Endothelial cell of umbilical vein (primary cell): ENCODE data around the gene TAT.

Source experiments
- FOS ChIP-seq: IDR thresholded peaks from 2 replicates; pipeline ENCODE4 v1.6.1; 2011; ENCODE audit warnings: mild to moderate bottlenecking, low read length, moderate library complexity, borderline replicate concordance; ENCODE audit not compliant: insufficient read depth
- POLR2A ChIP-seq: IDR thresholded peaks from 2 replicates; pipeline ENCODE4 v1.6.1; 2012; ENCODE audit warnings: low read depth, mild to moderate bottlenecking, control low read depth, low read length
- POLR2AphosphoS5 ChIP-seq: IDR thresholded peaks from 2 replicates; pipeline ENCODE4 v1.6.1; 2012; ENCODE audit warnings: low read depth, mild to moderate bottlenecking, control low read depth, low read length, moderate library complexity; ENCODE audit not compliant: insufficient read depth

DNA sequence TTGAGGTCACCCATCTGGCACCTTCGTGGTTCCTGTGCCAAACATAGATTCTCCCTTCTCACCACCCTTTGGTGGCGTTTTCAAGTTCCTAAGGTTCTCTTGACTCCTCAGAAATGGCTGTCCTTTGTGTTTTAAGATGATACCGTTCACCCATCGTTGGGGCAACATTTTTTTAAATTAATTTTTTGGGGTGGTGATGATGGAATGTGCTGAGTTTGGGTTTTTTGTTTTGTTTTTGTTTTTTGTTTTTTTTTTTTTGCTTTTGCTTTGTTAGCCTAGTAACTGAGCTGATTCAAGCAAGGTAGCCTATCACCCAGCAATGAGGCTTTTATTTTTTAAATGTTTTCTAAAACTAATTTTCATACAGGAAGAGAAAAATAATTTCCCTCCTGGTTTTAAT, 48.0 kb downstream of the TAT start:
- TF ChIP-seq FOS: no peak
- no peak for TF ChIP-seq POLR2A
- no peak for TF ChIP-seq POLR2AphosphoS5
